IPS-18c (cell line): ENCODE results near the gene MELK.

Source experiments
- H3K4me3 ChIP-seq: 2 replicates; pipeline ENCODE4 v1.7.0; 2013; ENCODE audit warnings: low read depth, mild to moderate bottlenecking, low read length, moderate library complexity; ENCODE audit not compliant: insufficient read depth
- H3K9me3 ChIP-seq: one replicate; pipeline ENCODE4 v1.6.1; 2013; ENCODE audit warnings: mild to moderate bottlenecking, low read length, moderate library complexity; ENCODE audit not compliant: control insufficient read depth, insufficient read depth

MELK gene

GRCh38 chr9:36637491-36638270, 65.0 kb downstream of the MELK start:
- Histone ChIP-seq H3K4me3 (no peak overlapping the region), H3K9me3 (no peaks in the 10 kb centered on the region)

- Histone ChIP-seq H3K9me3 (no peaks in the 10 kb centered on the region), H3K4me3 (no peak overlapping the region)
These were observed 68.2 kb downstream of the MELK start for GRCh38 chr9:36640771-36641381.

- no peaks in the 10 kb centered on the region for H3K9me3 ChIP-seq
- no peak overlapping the region for H3K4me3 ChIP-seq
These were observed 70.1 kb downstream of the MELK start for GRCh38 chr9:36642817-36643216.

- Histone ChIP-seq H3K4me3 (no peak overlapping the region), H3K9me3 (no peaks in the 10 kb centered on the region)
These were observed 84.1 kb downstream of the MELK start for GRCh38 chr9:36656842-36657241.

- no peak overlapping the region for H3K4me3 ChIP-seq
These were observed 86.8 kb downstream of the MELK start for GRCh38 chr9:36659500-36659899.

GRCh38 chr9:36664806-36665205, 92.1 kb downstream of the MELK start:
- no peak overlapping the region for H3K4me3 ChIP-seq
- no peaks in the 10 kb centered on the region for H3K9me3 ChIP-seq

More at GRCh38 chr9:36659500-36659899, 86.8 kb downstream of the MELK start:
- no peaks in the 10 kb centered on the region for H3K9me3 ChIP-seq

GRCh38 chr9:36665387-36665786, 92.7 kb downstream of the MELK start:
- Histone ChIP-seq H3K4me3 (no peak overlapping the region), H3K9me3 (no peaks in the 10 kb centered on the region)

GRCh38 chr9:36665921-36666431, 93.3 kb downstream of the MELK start:
- Histone ChIP-seq H3K9me3 (no peaks in the 10 kb centered on the region), H3K4me3 (no peak overlapping the region)

- no peak overlapping the region for H3K4me3 ChIP-seq
- no peaks in the 10 kb centered on the region for H3K9me3 ChIP-seq
These were observed 98.9 kb downstream of the MELK start for GRCh38 chr9:36671561-36671960.

GRCh38 chr9:36676091-36676490, 103.4 kb downstream of the MELK start:
- H3K9me3 ChIP-seq: no peaks in the 10 kb centered on the region
- H3K4me3 ChIP-seq: no peak overlapping the region

- Histone ChIP-seq H3K4me3 (no peak overlapping the region), H3K9me3 (no peaks in the 10 kb centered on the region)
These were observed 104.2 kb downstream of the MELK start for GRCh38 chr9:36676778-36677485.

- H3K4me3 ChIP-seq: no peak overlapping the region
- no peaks in the 10 kb centered on the region for H3K9me3 ChIP-seq
These were observed 104.9 kb downstream of the MELK start for GRCh38 chr9:36677611-36678010.

GRCh38 chr9:36679710-36680109, 107.0 kb downstream of the MELK start:
- Histone ChIP-seq H3K9me3 (no peaks in the 10 kb centered on the region), H3K4me3 (no peak overlapping the region)

- H3K4me3 ChIP-seq: no peak overlapping the region
- H3K9me3 ChIP-seq: no peaks in the 10 kb centered on the region
These were observed 113.8 kb downstream of the MELK start for GRCh38 chr9:36686471-36686870.

GRCh38 chr9:36690412-36691168, 117.9 kb downstream of the MELK start:
- Histone ChIP-seq H3K4me3 (no peak overlapping the region), H3K9me3 (no peaks in the 10 kb centered on the region)

GRCh38 chr9:36691671-36692070, 119.0 kb downstream of the MELK start:
- H3K4me3 ChIP-seq: no peak overlapping the region
- no peaks in the 10 kb centered on the region for H3K9me3 ChIP-seq

- Histone ChIP-seq H3K4me3 (no peak overlapping the region), H3K9me3 (peaks cover 9% of the 10 kb centered on the region)
These were observed 126.3 kb downstream of the MELK start for GRCh38 chr9:36698984-36699383.
